HG02571 (cell line): Measurements from ENCODE around the gene PTAFR.
A peak's percentile ranks its signal among the peaks of the same experiment; 100 is the strongest.

Source experiments
- ATAC-seq: cut with Tn5 transposase; IDR thresholded peaks from one replicate; pipeline ENCODE4 v1.9.1; 2021; ENCODE audit warnings: mild to moderate bottlenecking, moderate library complexity; ENCODE audit not compliant: unreplicated experiment

Gene PTAFR

GRCh38 chr1:28178690-28179485 lies 2.4 kb upstream of the PTAFR start:
- ATAC-seq: no peak

DNA sequence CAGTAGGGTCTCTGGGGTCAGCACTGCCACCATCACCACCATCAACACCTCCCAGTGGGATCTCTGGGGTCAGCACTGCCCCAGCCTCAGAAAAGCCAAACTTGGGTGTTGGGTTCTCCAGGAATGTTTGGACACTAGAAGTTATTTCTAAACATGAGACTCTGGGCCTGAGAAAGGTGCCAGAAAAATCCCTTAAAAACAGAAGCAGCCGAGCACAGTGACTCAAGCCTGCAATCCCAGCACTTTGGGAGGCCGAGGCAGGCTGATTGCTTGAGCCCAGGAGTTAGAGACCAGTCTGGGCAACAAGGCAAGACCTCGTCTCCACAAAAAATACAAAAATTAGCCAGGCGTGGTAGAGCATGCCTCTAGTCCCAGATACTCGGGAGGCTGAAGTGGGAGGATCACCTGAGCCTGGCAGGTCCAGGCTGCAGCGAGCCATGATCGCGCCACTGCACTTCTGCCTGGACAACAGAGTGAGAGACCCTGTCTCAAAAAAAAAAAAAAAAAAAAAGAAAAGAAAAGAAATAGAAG lies 470 bp downstream of the PTAFR start:
- no peak for ATAC-seq

- ATAC-seq: no peak
Measured at GRCh38 chr1:28173980-28174297, 2.6 kb downstream of the PTAFR start.

DNA sequence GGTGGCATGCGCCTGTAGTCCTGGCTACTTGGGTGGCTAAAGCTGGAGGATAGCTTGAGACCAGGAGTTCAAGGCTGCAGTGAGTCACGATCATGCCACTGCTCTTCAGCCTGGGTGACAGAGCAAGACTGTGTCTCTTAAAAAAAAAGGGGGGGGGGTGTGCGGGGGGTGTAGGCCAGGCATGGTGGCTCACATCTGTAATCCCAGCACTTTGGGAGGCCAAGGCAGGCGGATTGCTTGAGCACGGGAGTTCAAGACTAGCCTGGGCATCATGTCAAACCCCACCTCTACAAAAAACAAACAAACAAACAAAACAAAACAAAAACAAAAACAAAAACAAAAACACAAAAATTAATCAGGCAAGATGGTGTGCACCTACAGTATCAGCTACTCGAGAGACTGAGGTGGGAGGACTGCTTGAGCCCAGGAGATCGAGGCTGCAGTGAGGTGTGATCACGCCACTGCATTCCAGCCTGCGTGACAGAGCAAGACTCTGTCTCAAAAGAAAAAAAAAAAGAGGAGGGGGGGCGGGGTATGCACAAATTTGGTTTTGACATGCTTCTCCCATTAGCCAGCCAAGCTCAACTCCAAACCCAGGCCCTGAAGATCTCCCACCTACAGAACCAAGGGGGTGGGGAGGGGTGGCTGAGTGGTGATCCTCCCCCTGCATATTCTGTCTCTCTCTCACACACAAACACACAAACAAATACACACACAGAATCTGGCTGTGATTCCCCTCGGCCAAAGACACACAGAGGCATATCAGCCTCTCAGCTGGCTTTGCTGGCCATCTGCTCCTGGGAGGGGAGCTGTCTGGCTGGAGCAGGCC lies 3.1 kb downstream of the PTAFR start:
- ATAC-seq: no peak

DNA sequence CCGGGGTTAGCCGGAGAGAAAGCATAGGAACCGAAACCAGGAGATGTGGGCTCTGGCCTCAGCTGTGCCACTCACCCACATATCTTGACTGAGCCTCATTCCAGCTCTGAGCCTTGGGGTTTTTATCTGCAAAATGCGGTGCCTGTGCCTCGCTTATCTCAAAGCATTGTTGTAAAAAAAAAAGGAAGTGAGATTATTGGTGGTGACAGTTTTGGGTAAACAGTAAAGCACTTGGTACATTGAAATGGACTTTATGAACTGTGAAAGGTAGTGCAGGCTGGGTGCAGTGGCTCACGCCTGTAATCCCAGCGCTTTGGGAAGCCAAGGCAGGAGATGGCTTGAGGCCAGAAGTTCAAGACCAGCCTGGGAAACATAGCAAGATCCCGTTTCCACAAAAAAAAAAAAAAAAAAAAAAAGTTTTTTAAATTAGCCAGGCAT lies 3.8 kb downstream of the PTAFR start:
- peak; percentile 70 for ATAC-seq

- ATAC-seq: no peak
Measured at GRCh38 chr1:28171246-28171645, 5.2 kb downstream of the PTAFR start.

DNA sequence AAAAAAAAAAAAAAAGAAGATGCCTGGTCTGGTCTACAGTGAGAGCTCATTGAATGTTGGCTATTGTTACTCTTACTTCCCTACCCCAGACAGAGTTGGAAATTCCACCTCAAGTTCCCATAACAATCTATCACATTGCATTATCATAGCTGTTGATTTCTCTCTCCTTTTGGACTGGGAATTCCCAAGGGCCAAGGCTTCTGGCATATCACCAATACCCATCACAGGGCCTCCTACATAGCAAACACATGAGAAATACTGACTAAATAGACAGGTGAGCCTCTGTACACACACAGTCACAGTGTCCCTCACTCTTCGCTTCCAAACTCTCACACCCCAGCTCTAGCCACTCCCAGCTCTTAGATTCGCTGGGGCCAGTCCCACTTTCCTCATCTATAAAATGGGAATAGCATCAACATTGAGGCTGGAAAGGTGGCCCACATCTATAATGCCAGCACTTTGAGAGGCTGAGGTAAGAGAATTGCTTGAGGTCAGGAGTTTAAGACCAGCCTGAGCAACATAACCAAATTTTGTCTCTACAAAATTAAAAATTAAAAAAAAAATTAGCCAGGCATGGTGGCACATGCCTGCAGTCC lies 6.4 kb downstream of the PTAFR start:
- no peak for ATAC-seq

DNA sequence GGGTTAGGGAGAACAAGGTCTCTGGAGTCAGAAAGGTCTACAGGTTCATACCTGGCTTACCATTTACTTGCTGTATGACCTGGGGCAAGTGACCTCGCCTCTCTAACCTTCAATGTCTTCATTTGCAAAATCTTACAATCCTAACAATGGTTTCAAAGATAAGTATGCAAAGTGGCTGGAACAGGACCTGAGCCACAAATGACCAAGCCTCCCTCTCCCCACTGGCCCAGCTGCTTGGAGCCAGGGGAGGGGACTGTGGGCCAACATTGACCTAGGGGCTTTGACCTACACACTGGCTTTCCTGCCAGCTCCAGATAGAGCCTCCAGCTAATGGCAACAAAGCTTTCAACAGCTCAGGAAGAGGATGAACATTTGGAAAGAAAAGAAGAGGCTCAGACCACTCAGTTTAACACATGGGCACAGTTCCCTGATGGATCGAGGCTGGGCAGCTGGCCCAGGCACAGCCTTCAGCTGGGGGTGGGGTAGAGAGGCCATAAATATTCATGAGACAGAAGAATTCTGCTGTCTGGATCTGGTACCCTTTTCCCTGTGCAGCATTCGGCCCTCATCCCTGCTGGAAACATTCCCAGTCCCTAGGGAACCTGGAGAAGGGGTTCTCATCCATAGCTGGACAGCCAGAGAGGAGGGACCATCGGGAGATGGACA lies 12.9 kb downstream of the PTAFR start:
- ATAC-seq: no peak

DNA sequence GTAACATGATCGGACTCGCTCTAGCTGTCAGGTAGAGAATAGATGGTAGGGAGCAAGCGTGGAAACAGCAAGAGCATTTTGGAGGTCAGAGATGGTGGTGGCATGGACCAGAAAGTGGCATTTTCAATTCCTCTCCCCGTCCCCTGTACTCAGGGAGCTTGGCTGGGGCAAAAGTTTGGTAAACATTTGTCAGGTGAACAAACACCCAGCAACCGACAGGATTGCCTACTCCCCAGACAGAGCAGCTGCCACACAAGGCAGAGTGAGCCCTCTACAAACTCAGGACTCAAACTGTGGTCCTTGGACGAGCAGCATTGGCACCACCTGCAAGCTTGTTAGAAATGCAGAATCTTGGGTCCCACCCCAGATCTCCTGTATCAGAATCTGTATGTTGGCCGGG lies 14.3 kb downstream of the PTAFR start:
- ATAC-seq: no peak

DNA sequence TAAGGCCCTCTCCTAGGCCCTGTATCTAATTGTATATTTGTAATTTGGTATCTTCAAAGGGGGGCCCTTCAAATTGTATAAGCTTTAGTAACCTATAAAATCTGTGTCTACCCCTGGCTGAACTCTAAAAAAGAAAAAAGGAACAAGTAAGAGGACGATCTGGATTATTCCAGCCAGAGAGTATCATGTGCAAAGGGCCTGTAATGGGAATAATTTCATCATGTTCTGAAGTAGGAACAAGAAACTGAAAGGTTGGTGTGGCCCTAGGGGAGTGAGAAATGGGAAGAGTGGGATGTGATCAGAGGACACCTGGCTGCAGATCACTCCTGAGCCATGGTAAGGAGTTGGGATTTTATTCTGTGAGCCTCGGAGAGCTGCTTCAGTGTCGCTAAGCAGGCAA lies 14.7 kb downstream of the PTAFR start:
- ATAC-seq: no peak

DNA sequence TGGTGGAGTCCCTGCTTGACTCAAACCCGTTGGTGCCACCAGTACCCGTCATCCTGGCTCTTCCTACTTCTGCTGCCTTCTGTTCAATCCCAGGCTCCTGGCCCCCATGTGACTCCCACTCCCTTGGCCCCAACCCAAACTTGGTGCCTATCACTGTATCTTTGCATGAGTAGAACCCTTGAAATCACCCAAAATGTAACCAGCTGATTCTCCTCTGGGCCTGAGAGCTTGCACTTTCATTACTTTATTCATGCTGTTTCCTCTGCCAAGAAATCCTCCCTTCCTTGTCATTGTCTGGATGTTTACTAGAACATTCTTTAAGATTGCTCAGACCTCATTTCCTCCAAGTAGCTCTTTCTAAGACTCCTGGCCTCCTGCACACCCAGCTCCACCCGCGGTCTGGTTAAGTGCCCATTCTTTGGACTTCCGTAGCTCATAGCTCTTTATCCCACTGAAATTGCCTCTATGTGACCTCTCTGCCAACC lies 15.7 kb downstream of the PTAFR start:
- no peak for ATAC-seq

DNA sequence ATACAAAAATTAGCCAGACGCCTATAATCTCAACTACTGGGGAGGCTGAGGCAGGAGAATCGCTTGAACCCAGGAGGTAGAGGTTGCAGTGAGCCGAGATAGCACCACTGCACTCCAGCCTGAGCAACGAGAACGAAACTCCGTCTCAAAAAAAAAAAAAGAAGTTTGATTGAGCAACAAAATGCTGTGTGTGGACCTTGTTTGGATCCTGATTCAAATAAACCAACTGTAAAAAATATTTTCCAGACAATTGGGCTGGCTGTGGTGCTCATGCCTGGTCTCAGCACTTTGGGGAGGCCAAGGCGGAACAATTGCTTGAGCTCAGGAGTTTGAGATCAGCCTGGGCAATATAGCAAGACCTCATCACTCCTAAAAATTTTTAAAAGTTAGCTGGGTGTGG lies 16.8 kb downstream of the PTAFR start:
- no peak for ATAC-seq

- no peak for ATAC-seq
Measured at GRCh38 chr1:28159243-28159642, 17.2 kb downstream of the PTAFR start.

DNA sequence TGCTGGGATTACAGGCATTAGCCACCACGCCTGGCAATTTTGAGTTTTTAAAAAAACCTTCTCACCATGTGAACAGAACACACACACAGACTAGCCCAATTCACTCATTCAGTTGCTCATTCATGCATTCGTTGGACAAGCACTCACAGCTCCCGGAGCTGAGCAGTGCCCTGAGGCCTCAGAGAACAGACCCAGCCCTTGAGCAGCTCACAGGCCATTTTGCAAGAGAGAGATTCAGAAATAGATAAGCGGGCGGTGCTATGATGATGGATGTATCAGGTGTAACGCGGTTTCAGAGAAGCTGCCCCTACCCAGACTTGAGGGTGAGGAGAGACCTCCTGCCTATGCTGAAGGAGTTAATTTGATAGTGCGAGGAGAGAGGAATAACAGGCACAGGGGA lies 18.6 kb downstream of the PTAFR start:
- ATAC-seq: no peak

DNA sequence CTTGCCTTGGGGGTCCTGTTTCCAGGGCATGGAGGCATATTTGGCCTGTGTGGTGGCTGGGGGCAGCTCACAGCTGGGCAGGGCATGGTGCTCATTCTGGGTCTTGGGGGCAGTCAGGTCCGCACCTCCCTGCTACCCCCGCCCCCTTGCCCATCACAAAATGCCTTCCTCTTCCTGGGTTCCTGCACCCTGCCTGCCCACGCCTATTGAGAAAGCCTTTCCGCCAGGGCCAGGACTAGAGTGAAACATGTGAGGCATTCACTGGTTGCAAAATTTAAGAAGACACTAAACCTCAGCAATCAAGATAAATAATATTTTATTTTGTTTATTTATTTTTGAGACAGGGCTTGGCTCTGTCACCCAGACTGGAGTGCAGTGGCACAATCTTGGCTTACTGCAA lies 19.7 kb downstream of the PTAFR start:
- no peak for ATAC-seq

DNA sequence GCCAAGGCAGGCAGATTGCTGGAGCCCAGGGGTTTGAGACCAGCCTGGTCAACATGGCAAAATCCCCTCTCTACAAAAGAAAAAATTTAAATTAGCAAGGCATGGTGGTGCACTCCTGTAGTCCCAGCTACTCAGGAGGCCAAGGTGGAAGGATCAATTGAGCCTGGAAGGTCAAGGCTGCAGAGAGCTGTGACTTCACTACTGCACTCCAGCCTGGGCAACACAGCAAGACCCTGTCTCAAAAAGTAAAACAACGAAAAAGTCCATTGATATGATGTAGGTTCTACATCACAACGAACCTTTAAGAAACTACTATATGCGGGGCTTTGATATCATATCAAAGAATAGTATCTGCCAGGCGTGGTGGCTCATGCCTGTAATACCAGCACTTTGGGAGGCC lies 20.9 kb downstream of the PTAFR start:
- ATAC-seq: no peak

GRCh38 chr1:28154078-28154594 lies 22.4 kb downstream of the PTAFR start:
- no peak for ATAC-seq

GRCh38 chr1:28150125-28150780 lies 26.2 kb downstream of the PTAFR start:
- no peak for ATAC-seq

- no peak for ATAC-seq
Measured at GRCh38 chr1:28148880-28149195, 27.7 kb downstream of the PTAFR start.
